SW 1271 (cell line): ENCODE measurements around the gene BAIAP3.

Experiments used
- DNase-seq, 2 experiments: peaks; one replicate each; lab custom pipeline; 2025; lab: John Stamatoyannopoulos, UW

The BAIAP3 gene

DNA sequence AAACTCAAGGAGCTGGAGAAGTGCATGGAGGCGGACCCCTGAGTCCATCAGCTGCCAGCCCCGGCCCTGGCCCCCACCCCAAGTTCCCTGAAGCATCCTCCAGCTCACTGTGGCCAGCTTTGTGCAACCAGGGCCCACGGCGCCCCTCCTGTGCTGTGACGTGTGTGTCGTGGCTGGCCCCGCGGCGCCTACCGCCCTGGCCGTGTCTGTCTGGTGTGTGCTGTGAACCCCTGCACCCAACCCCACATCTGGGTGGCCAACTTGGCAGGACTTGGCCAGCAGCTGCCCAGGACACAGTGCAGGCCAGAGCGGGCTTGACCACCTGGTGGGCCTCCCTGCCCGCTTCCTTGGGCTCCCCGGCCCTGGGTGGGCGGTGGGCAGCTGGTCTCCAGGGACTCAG, 15.0 kb downstream of the BAIAP3 start:
- no peak for DNase-seq

DNA sequence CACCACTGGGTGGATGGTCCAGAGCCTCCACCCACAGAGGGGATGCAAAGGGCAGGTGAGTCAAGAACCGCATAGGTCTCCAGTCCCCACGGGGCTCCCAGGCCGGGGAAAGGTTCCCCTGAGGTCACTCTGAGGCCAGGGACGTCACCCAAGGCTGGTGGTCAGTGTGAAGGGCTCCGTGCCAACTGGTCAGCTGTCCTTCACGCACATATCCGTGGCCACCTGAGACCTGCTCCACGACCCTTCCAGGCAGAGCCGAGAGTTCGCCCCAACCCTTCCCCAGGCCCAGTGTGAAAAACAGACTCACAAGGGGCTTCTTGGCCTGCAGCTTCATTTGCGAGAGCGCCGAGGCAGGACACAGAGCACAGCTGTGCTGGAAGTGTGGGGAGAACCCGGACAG, 15.5 kb downstream of the BAIAP3 start:
- no peak for DNase-seq

DNA sequence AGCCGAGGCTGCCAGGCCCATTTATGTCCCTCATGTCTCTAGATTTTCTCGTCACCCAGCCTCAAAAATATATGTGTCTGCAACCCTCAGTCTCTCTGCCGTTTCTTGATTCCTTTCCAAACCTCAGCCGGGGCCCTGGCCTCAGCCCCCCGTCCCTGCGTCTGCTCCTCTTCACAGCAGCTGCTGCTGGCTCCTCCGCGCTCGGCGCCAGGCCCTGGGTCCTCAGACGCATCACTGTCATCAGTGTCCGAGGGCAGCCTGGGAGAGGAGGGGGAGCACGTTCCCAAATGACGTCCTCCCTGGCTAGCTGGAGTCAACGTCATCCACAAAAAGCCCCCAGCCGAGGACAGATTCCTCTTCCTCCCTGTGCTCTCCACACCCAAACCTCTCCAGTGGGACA, 15.9 kb downstream of the BAIAP3 start:
- DNase-seq, result no peak

DNA sequence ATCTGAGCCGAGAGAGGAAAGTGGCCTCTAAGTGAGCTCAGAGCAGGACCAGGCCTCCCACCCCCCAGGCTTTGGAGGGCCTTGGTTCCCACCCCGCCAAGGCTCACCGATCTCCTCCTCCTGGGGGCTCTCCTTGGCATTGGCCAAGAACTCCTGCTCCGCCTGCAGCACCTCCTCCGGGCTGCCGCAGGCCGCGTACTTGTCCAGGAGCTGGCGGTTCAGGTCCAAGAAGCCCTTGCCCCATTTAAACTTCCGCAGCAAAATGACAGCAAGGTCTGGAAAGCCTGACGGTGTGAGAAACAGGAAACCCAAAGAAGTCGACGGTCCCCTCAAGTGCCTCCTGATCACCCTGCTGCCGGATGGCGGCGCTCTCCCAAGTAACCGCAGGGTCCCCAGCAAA, 16.5 kb downstream of the BAIAP3 start:
- DNase-seq, result no peak

DNA sequence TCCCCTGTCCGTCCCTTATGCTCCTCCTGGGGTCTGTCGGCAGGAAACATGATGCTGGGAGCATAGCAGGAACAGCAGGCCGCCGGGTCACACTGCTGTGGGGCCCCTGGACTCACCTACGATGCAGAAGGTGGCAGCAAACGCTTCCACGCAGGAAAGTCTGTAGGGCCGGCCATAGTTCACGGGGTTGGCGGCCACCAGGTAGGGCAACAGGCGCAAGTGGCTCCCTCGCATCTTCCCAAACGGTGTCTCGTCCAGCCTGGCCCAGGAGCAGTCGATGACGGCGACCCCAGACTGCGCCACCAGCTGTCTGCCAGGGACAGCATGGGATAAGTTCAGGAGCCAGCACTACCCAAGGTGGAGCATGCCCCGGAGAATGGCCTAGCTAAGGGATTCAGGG, 17.2 kb downstream of the BAIAP3 start:
- no peak for DNase-seq

DNA sequence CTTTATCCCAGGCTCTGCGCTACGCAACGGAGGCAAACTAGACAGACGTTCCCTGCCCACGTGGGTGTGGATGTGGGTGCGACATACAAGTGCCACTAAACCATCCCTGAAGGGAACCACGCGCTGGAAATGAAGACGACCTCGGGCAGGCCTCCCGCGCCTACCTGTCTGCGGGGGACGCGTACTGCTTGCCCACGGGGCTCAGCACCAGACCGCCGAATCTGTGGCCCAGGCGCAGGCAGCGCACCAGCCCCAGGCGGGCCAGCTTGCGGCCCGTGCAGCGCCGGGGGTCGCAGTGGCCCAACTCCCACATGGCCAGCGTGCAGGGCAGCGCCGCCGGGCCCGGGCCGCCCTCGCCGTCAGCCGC, 17.8 kb downstream of the BAIAP3 start:
- no peak for DNase-seq

DNA sequence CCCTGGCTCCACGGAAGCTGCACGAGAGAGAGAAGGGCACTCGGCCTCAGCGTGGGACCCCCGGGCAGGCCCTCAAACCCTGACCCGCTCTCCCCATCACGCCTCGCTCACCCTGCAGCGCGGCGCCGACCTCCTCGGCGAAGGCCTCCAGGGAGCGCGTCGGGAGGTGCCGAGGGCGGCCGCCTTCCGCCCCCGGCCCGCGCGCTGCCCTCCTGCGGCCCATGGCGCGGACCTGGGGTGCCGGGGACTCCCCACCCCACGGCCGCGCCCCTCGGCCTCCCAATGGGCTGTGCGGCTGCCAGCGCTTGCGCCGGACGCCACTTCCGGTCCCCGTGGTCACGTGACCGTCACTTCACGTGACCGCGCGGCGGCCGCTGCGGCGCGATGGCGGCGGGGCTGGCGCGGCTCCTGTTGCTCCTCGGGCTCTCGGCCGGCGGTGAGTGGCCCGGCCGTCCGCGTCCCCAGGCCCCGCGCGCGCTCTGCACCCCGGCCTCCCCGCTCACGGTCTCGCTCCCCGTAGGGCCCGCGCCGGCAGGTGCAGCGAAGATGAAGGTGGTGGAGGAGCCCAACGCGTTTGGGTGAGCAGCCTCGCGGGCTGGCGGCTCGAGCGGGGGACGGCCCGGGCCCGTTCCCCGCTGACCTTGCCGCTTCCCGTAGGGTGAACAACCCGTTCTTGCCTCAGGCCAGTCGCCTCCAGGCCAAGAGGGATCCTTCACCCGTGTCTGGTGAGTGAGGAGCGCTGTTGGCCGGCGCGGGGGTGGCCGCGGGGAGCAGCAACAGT, 18.3 kb downstream of the BAIAP3 start, which contains the start of the genes GNPTG and TSR3:
Gene GNPTG, plus strand, starts transcription at position 350 of the 781 bp plus-strand sequence. Its CDS starts 35 bp downstream, at position 385.
Gene TSR3, minus strand, starts transcription at position 297 of the 781 bp plus-strand sequence. Its CDS starts 74 bp downstream, at position 223.
- peak in 1 of 2 experiments; percentile 44 for DNase-seq

DNA sequence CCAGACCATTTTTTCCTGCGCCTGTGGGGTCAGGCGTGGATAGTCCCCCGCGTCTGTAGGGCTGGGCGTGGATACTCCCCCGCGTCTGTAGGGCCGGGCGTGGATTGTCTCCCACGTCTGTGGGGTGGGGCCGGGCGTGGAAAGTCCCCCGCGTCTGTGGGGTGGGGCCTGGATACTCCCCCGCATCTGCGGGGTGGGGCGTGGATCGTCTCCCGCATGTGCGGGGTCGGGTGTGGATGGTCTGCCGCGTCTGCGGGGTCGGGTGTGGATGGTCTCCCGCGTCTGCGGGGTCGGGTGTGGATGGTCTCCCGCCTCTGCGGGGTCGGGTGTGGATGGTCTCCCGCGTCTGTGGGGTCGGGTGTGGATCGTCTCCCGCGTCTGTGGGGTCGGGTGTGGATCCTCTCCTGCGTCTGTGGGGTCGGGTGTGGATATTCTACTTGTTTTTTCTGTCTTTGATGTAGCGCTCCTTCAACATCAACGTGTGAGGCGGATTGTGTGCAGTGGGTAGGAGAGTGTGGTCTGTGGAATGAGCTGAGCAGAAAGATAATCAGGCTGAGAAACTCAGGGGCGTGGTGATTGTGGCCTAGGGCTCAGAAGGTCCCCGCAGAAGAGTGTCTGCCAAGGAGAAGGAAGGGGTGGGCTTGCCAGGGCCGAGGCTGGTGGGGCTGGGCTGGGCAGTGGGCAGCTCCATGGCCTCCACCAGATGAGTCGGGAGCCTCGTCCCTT, 21.5 kb downstream of the BAIAP3 start:
- DNase-seq, result no peak

DNA sequence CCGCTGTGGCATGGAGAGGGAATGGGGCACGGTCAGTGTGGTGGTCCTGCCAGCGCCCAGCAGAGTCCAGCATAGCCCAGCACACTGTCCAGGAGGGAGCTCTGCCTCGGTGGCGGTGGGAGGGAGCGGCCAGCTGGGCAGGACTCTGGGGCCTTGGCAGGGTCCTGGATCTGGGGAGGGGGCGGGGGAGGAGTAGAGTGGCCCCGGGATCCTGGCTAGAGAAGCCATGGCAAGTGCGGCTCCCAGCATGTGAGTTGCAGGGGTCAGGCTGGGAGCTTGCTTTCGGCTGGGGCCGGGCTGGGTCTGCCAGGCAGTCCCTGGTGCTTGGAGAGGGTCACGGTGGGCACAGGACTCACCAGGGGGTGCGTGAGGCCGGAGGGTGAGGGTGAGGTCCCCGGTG, 22.1 kb downstream of the BAIAP3 start:
- DNase-seq, result no peak

DNA sequence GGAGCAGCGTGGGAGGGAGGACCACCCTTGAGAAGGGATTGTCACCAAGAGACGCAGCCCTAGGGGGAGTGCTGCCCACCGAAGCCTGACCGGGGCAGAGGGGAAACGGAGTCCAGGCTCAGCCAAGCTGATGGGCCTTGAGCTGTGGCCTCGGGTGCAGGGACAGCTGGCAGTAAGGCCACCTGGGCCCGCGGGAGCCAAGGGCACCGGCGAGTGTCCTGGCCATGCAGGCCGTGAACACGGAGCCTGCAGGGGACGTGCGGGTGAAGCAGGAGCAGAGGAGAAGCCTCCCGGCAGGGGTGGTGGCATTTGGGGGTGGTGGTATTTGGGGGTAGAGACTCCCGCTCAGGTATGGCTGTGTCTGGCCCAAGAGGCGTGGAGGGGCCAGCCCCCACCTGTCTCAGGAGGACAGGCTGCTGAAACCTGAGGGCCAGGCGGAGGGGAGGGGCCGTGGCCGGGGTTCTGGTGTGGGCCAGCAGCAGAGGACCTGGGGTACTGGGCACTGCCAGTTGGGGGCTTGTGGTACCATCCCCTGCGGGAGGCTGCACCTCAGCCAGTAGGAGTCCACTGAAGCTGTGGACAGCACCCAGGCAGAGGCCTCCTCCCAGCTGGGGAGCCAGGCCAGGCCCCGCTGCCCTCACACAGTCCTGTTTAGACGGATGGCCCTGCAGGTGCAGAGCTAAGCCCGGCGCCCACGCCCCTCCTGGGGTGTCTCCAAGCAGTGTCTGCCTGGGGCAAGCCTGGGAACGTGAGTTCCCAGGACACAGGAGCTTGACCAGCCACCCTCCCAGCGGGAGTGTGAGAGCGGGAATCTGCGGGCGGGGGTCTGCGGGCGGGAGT, 22.8 kb downstream of the BAIAP3 start:
- no peak for DNase-seq

DNA sequence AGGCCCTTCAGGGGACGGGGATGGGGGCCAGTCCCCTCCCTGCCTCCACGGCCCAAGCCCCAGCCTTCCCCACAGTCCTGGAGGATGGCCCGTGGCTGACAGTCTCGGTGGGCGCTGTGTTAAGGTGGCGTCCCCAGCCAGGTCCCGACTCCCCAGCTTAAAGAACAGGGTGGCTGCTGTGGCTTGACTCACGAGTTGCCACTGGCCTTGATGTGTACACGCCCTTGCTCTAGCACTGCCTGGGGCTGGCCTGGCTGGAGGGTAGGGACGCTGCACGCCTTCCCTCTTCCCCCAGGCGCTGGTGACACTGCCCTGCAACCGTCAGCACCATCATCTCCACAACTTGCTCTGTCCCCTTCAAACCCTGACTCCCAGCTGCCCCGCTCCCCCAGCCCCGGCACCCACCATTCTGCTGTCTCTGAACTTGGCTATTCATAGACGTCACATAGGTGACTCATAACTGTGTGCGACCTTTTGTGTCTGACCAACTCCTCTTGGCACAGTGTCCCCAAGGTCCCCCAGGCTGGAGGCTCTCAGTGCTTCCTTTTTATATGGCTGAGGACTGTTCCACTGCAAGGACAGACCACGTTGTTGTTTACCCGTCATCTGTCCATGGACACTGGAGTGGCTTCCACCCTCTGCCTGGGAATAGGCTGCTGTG, 24.6 kb downstream of the BAIAP3 start:
- no peak for DNase-seq

DNA sequence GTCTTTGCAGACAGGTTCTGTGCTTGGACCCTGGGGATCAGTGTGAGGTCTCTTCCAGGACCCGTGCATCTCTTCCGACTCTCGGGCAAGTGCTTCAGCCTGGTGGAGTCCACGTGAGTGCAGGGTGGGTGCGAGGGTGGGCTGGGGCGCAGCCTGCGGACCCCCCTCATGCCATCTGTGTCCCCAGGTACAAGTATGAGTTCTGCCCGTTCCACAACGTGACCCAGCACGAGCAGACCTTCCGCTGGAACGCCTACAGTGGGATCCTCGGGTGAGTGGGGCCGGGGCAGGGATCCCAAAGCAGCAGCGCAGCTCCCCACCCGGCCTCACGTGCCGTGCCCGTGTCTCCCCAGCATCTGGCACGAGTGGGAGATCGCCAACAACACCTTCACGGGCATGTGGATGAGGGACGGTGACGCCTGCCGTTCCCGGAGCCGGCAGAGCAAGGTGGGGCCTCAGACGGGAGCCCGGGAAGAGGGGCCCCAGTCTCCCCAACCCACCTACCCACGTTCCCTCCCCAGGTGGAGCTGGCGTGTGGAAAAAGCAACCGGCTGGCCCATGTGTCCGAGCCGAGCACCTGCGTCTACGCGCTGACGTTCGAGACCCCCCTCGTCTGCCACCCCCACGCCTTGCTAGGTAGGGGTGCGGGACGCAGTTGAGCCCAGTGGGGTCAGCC, 28.4 kb downstream of the BAIAP3 start:
- no peak for DNase-seq

DNA sequence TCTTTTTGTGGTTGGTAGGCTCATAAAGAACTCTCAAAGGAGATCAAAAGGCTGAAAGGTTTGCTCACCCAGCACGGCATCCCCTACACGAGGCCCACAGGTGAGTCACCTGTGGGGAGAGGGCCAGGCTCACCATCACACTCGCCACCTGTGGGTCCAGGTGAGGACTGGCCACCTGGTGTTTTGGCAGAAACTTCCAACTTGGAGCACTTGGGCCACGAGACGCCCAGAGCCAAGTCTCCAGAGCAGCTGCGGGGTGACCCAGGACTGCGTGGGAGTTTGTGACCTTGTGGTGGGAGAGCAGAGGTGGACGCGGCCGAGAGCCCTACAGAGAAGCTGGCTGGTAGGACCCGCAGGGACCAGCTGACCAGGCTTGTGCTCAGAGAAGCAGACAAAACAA, 29.4 kb downstream of the BAIAP3 start:
- DNase-seq, result no peak

DNA sequence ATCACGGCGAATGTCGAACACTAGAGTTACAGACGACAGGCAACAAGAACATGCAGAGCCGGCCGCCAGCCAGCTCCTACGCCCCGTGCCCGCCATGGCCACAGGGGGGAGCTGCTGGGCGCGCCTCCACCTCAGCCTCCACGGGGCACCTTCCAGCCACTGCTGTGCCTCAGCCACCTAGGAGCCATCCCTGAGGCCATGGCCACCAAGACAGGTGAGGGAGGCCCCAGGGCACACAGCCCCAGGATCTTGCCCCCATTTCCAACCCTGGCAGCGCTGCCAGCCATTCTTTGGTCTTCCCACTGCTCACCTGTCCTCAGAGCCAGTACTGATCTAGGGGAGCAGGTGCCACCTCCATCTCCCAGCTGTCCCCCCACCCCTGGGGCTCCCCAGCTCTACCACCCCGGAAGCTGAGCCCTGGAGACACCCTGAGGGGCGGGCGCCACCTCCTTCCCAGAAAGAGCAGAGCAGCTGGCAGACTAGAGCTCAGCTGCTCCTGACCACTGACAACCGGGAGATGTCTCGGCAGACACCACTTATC, 30.1 kb downstream of the BAIAP3 start:
- DNase-seq, result no peak

DNA sequence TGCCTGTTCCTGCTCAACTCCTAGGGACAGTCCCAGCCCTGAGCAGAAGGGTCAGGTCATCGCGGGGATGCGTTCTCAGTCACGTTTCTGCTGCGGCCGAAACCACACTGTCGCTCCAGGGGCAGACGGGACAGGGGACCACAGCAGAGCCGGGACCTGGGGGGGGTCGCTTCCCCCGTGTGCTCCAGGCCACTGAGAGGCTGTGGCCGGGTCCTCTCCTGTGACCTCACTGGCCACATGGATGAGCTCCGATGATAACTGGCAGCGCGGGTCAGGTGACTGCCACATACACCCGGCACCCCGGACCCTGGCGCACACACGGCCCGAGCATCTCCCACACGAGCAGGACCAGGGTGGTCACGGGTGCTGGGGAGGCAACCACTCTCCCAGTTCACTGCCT, 31.1 kb downstream of the BAIAP3 start:
- DNase-seq, result no peak

DNA sequence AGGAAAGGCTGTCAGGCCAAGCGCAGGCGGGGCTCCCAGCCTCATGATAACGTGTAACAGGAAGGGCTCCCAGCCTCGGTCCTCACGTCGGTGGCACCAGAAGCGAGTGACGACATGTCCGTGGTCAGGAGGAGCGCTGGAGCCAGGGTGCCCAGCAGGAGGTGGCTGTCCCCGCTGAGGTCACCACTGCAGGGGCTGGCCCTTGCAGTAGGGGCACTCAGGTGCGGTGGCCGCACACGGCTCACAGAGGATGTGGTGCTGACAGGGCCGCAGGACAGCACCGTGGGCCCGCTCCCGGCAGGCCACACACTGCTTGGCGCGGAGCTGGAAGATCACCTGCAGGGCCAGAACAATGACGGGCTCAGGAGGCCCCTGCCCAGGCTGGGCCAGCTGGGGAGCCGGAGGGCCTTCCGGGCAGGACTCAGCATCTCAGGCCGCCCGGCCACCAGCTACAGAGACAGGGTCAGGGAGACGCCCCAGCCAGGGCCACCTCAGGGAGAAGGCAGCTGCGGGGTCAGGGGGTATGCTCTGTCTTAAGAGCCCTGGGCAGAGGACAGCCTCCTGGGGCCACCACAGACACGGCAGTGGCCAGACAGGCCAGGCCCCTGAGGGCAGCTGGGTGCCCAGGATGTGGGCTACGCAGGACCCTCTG, 32.7 kb downstream of the BAIAP3 start:
- DNase-seq, result no peak

DNA sequence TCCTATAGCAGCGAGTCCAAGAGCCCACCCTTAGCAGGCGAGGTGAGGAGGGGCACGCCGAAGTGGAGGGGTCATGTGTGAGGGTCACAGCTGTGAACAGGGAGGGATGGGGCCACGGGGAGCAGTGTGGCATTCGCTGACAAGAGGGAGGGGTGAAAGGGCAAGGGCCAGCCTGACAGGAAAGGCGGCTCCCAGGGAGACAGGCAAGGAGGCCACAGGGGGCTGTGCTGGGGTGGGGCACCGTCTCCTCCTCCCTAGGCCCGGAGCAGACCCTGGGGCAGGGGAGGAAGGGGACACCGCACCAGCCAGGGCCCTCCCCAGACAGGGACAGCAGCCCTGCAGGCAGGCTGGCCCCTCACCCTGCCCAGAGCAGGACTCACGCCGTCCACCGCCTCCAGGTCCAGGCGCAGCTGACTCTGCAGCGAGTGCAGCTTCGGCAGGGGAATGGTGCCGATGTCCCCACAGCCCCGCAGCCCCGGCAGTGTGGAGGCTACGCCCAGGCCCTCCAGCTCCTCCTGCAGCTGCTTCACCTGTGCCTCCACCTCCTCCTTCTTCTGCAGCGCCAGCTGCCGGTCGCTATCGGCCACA, 33.4 kb downstream of the BAIAP3 start:
- no peak for DNase-seq

DNA sequence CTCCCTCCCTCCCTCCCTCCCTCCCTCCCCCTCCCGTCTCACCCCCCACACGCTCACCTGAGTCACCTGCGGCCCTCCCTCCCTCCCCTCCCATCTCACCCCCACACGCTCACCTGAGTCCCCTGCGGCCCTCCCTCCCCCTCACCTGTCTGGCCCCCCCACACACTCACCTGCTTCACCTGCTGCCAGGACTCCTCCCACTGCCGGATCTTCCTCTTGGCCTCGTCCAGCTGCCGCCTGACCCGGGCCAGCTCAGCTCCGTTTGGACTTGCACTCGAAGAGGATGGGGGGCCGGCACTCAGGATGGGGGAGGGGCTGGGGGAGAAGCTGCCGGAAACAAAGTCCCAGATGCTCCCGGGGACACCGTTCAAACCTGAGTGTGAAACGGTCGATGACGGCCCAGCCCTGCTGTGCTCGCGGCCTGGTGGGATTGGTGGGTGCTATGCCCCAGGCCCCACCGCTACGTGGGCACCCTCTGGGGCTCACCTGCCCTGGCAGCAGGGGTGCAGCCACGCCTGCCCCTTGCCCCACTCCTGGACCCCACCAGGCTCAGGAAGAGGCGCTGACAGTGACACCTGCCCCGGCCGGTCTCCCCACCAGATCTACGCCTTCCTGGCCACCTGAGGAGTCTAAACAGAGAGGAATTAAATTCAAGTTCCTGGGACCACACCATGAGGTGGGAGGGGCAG, 34.2 kb downstream of the BAIAP3 start:
- DNase-seq, result no peak
